CD4-positive, alpha-beta memory T cell (primary cell): ENCODE measurements around the gene KLHL35. TPM values are rescaled to one million over a fixed set of nuclear protein-coding genes. Genes with fewer than 3 reads are reported as not detected.
A peak's percentile ranks its signal among the peaks of the same experiment; 100 is the strongest.

ENCODE experiments used
- CTCF ChIA-PET: fragments of 350-600 bp; sonication (Branson Sonifier 250); formaldehyde crosslinking; loops from one replicate; lab custom pipeline; 2021; ENCODE audit warnings: inconsistent platforms; ENCODE audit not compliant: partially characterized antibody; lab: Charles Lee
- POLR2A ChIA-PET: fragments of 350-600 bp; sonication (Branson Sonifier 250); formaldehyde crosslinking; loops from one replicate; lab custom pipeline; 2021; ENCODE audit not compliant: partially characterized antibody; lab: Charles Lee
- DNase-seq, 5 donors: peaks; one replicate each; pipeline versions ENCODE4 v3.0.0 to v3.0.0-alpha.2; 2020 to 2022; ENCODE audit warnings: mixed read lengths in 1 of 5
- H3K27ac ChIP-seq: one replicate; pipeline ENCODE4 v1.7.0; 2013; ENCODE audit warnings: low read depth, low read length
- H3K27me3 ChIP-seq: 2 replicates; pipeline ENCODE4 v1.7.0; 2013; ENCODE audit warnings: mild to moderate bottlenecking, low read length, moderate library complexity; ENCODE audit not compliant: insufficient read depth
- H3K36me3 ChIP-seq: 2 replicates; pipeline ENCODE4 v1.7.0; 2013; ENCODE audit warnings: mild to moderate bottlenecking, low read length, moderate library complexity; ENCODE audit not compliant: insufficient read depth
- H3K4me1 ChIP-seq: 2 replicates; pipeline ENCODE4 v1.7.0; 2013; ENCODE audit warnings: mild to moderate bottlenecking, low read length, moderate library complexity; ENCODE audit not compliant: insufficient read depth
- H3K4me3 ChIP-seq, 2 donors: one replicate each; pipeline ENCODE4 v1.7.0; 2013; ENCODE audit warnings: low read length in 2 of 2, mild to moderate bottlenecking in 1 of 2
- H3K9me3 ChIP-seq, 2 donors: one replicate each; pipeline ENCODE4 v1.7.0; 2013; ENCODE audit warnings: low read length in 2 of 2, control low read depth in 1 of 2; ENCODE audit not compliant: control insufficient read depth in 1 of 2
- H3K27ac Mint-ChIP-seq, 7 donors: one replicate each; pipeline ENCODE4 v1.8.0; 2020 to 2021; ENCODE audit warnings: mixed read lengths in 7 of 7, mild to moderate bottlenecking in 6 of 7, inconsistent platforms in 3 of 7, moderate library complexity in 3 of 7
- H3K27me3 Mint-ChIP-seq, 2 donors: one replicate each; pipeline ENCODE4 v1.8.0; 2020 to 2021; ENCODE audit warnings: mixed read lengths in 2 of 2
- H3K36me3 Mint-ChIP-seq, 2 donors: one replicate each; pipeline ENCODE4 v1.8.0; 2020 to 2021; ENCODE audit warnings: mixed read lengths in 2 of 2, inconsistent platforms in 1 of 2, mild to moderate bottlenecking in 1 of 2
- H3K4me1 Mint-ChIP-seq, 4 donors: one replicate each; pipeline ENCODE4 v1.8.0; 2020 to 2021; ENCODE audit warnings: mixed read lengths in 4 of 4, mild to moderate bottlenecking in 1 of 4
- H3K4me3 Mint-ChIP-seq, 8 donors: one replicate each; pipeline ENCODE4 v1.8.0; 2020 to 2021; ENCODE audit warnings: mixed read lengths in 8 of 8, mild to moderate bottlenecking in 7 of 8, moderate library complexity in 6 of 8, inconsistent platforms in 3 of 8
- H3K9me3 Mint-ChIP-seq, 8 donors: one replicate each; pipeline ENCODE4 v1.8.0; 2020 to 2021; ENCODE audit warnings: mixed read lengths in 8 of 8, mild to moderate bottlenecking in 5 of 8, inconsistent platforms in 3 of 8, moderate library complexity in 1 of 8
- intact Hi-C: fragments of 100-400 bp; cut with micrococcal nuclease; formaldehyde crosslinking; loops from one replicate; pipeline ENCODE4 v1.15.1; 2023
- polyA plus RNA-seq, 2 donors: library from polyadenylated mRNA; unstranded; fragments of 300-500 nt; fragmentation: Illumina TruSeq; gene quantifications; one replicate each; pipeline ENCODE4 v1.2.3, GENCODE V29; 2021
- total RNA-seq, 2 experiments: library from RNA; stranded (reverse); gene quantifications; one replicate each; pipeline ENCODE4 v1.2.3, GENCODE V29; 2021

KLHL35 gene
- total and polyA plus RNA-seq, 4 experiments from 2014 or later, result 0.93 to 1.5 (median 1.3) TPM

- intact Hi-C loops, result no loop called here
- Histone ChIP-seq H3K27ac (no peak overlapping the region), H3K4me3 (no peak overlapping the region), H3K36me3 (no peaks in the 10 kb centered on the region), H3K4me1 (peaks cover 5% of the 10 kb centered on the region), H3K27me3 (no peaks in the 10 kb centered on the region), H3K9me3 (no peaks in the 10 kb centered on the region)
- peaks cover 0 to 7% (median 3%) of the 10 kb centered on the region in 4 donors for H3K4me1 Mint-ChIP-seq
- POLR2A ChIA-PET, result no interaction called here
- CTCF ChIA-PET, result interaction anchor here (1.9 kb wide), 1 partner anchor 82 kb away, joined by 19 read pairs; no protein-coding TSS in a partner anchor
- DNase-seq, result no peak
- no peak overlapping the region for H3K4me3 Mint-ChIP-seq
- H3K9me3 Mint-ChIP-seq, result no peaks in the 10 kb centered on the region
- peak overlapping the region in 1 of 7 donors; percentile 70 for H3K27ac Mint-ChIP-seq
- no peaks in the 10 kb centered on the region for H3K27me3 Mint-ChIP-seq
- H3K36me3 Mint-ChIP-seq, result peaks cover 10 to 31% of the 10 kb centered on the region in 2 donors
These were observed 16.8 kb upstream of the KLHL35 start for GRCh38 chr11:75449776-75450175.

DNA sequence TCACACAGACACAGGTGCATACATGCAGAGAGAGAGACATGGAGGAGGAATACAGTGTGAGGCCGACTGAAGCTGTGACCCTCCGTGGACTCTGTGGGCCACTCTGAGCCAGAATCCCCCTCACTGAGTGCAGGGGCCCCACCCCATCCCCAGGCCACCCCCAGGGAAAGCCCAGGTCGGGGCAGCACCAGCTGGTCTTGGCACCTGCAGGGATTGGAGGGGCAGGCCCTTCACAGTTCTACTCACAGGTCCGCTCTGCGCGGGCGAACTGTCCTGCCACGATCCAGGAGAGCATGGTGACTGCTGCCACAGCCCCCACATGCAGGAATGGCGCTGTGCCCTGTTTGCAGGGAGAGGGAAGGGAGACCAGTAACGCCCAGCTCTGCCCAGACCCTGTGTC lies 16.3 kb upstream of the KLHL35 start:
- Histone ChIP-seq H3K4me3 (no peak overlapping the region), H3K4me1 (peaks cover 5% of the 10 kb centered on the region), H3K36me3 (no peaks in the 10 kb centered on the region), H3K27ac (no peak overlapping the region), H3K9me3 (no peaks in the 10 kb centered on the region), H3K27me3 (no peaks in the 10 kb centered on the region)
- H3K4me3 Mint-ChIP-seq, result no peak overlapping the region
- intact Hi-C loops, result no loop called here
- no peak overlapping the region for H3K27ac Mint-ChIP-seq
- peaks cover 10 to 27% of the 10 kb centered on the region in 2 donors for H3K36me3 Mint-ChIP-seq
- DNase-seq, result no peak
- no peaks in the 10 kb centered on the region for H3K27me3 Mint-ChIP-seq
- ChIA-PET CTCF (interaction anchor here (1.9 kb wide), 1 partner anchor 83 kb away, joined by 19 read pairs; no protein-coding TSS in a partner anchor), POLR2A (no interaction called here)
- H3K9me3 Mint-ChIP-seq, result no peaks in the 10 kb centered on the region
- peaks cover 0 to 7% (median 3%) of the 10 kb centered on the region in 4 donors for H3K4me1 Mint-ChIP-seq

GRCh38 chr11:75447415-75447814 lies 14.4 kb upstream of the KLHL35 start:
- H3K4me3 Mint-ChIP-seq, result no peak overlapping the region
- ChIA-PET CTCF (interaction anchor here (8.3 kb wide), 1 partner anchor 85 kb away, joined by 301 read pairs; no protein-coding TSS in a partner anchor), POLR2A (no interaction called here)
- DNase-seq, result no peak
- intact Hi-C loops, result no loop called here
- no peaks in the 10 kb centered on the region for H3K27me3 ChIP-seq
- H3K27ac ChIP-seq, result no peak overlapping the region
- peaks cover 0 to 7% (median 3%) of the 10 kb centered on the region in 4 donors for H3K4me1 Mint-ChIP-seq
- H3K9me3 Mint-ChIP-seq, result no peaks in the 10 kb centered on the region
- H3K4me1 ChIP-seq, result peaks cover 5% of the 10 kb centered on the region
- H3K4me3 ChIP-seq, result no peak overlapping the region
- no peak overlapping the region for H3K27ac Mint-ChIP-seq
- H3K36me3 Mint-ChIP-seq, result peaks cover 7 to 24% of the 10 kb centered on the region in 2 donors
- no peaks in the 10 kb centered on the region for H3K27me3 Mint-ChIP-seq
- H3K9me3 ChIP-seq, result no peaks in the 10 kb centered on the region
- H3K36me3 ChIP-seq, result no peaks in the 10 kb centered on the region

- Mint-ChIP-seq H3K9me3 (no peaks in the 10 kb centered on the region), H3K36me3 (peaks cover 3 to 18% of the 10 kb centered on the region in 2 donors), H3K4me1 (peaks cover 0 to 7% (median 3%) of the 10 kb centered on the region in 4 donors), H3K27me3 (no peaks in the 10 kb centered on the region), H3K27ac (peak overlapping the region in 3 of 7 donors; percentile 29 to 45 (median 29)), H3K4me3 (no peak overlapping the region)
- Histone ChIP-seq H3K36me3 (no peaks in the 10 kb centered on the region), H3K27ac (no peak overlapping the region), H3K4me1 (peaks cover 5% of the 10 kb centered on the region), H3K27me3 (no peaks in the 10 kb centered on the region), H3K9me3 (no peaks in the 10 kb centered on the region), H3K4me3 (no peak overlapping the region)
- CTCF ChIA-PET, result interaction anchor here (0.6 to 8.3 kb wide), 34 partner anchors 10 to 169 kb away, joined by 3 to 301 read pairs (median 5); partner anchors contain the start of genes GDPD5 and KLHL35
- DNase-seq, result peak; percentile 54 to 72 (median 63)
- POLR2A ChIA-PET, result interaction anchor here (0.7 to 2.2 kb wide), 8 partner anchors 31 to 92 kb away, joined by 3 to 12 read pairs (median 4); partner anchors contain the start of gene GDPD5
- intact Hi-C loops, result loop anchor here (1.0 to 2.0 kb wide), 4 partner anchors 57 to 131 kb away; partner anchors contain the start of gene GDPD5
These were observed 12.4 kb upstream of the KLHL35 start for GRCh38 chr11:75445315-75445953.

GRCh38 chr11:75443043-75443442 lies 10.0 kb upstream of the KLHL35 start:
- Histone ChIP-seq H3K36me3 (peaks cover 4% of the 10 kb centered on the region), H3K27me3 (no peaks in the 10 kb centered on the region), H3K4me1 (peaks cover 5% of the 10 kb centered on the region), H3K27ac (no peak overlapping the region), H3K4me3 (no peak overlapping the region), H3K9me3 (no peaks in the 10 kb centered on the region)
- no peak overlapping the region for H3K27ac Mint-ChIP-seq
- no peaks in the 10 kb centered on the region for H3K9me3 Mint-ChIP-seq
- no peaks in the 10 kb centered on the region for H3K27me3 Mint-ChIP-seq
- H3K36me3 Mint-ChIP-seq, result peaks cover 10 to 30% of the 10 kb centered on the region in 2 donors
- POLR2A ChIA-PET, result no interaction called here
- intact Hi-C loops, result no loop called here
- no peak overlapping the region for H3K4me3 Mint-ChIP-seq
- no peak for DNase-seq
- peaks cover 0 to 7% (median 3%) of the 10 kb centered on the region in 4 donors for H3K4me1 Mint-ChIP-seq
- CTCF ChIA-PET, result interaction anchor here (1.0 to 8.3 kb wide), 8 partner anchors 34 to 133 kb away, joined by 4 to 301 read pairs (median 22); partner anchors contain the start of gene GDPD5

DNA sequence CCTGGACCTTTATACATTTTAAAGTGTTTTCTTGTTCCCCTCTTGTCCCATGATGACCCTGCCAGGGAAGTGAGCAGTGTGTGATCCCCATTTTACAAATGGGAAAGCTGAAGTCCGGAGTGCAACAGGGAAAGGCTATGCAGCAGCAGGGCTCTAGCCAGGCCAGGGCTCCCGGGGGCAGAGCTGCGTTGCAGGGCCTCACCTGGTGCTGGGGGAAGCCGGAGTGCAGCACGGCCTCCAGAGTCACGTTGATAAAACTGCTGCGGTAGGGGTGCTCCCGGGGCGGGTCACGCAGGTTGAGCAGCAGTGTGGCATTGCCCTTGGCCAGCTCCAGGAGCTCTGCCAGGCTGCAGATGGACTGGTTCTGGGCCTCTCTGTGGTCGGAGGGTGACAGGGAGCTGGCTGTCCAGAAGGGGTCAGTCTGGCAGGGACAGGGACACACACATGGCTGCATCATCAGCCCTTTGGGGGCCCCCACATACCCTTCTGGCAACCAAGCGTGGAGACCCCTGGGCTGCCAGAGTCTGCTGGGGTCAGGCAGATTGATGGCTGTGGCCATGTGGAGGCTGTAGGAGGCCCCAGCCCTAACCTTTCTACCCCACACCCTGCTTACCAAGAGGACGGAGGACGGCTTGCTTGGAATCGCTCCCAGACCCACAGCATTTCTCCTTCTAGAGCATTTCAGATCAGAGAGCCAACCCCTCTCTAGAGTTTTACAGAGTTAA lies 9.3 kb upstream of the KLHL35 start:
- CTCF ChIA-PET, result interaction anchor here (4.6 to 8.3 kb wide), 3 partner anchors 53 to 134 kb away, joined by 28 to 301 read pairs (median 36); no protein-coding TSS in a partner anchor
- Mint-ChIP-seq H3K4me1 (peaks cover 0 to 7% (median 3%) of the 10 kb centered on the region in 4 donors), H3K27me3 (no peaks in the 10 kb centered on the region), H3K27ac (no peak overlapping the region), H3K9me3 (no peaks in the 10 kb centered on the region), H3K4me3 (no peak overlapping the region), H3K36me3 (peaks cover 16 to 32% of the 10 kb centered on the region in 2 donors)
- H3K4me3 ChIP-seq, result no peak overlapping the region
- POLR2A ChIA-PET, result interaction anchor here (1.1 kb wide), 1 partner anchor 83 kb away, joined by 3 read pairs; the partner anchor contains the start of gene GDPD5
- DNase-seq, result no peak
- peaks cover 4% of the 10 kb centered on the region for H3K36me3 ChIP-seq
- peaks cover 5% of the 10 kb centered on the region for H3K4me1 ChIP-seq
- no peaks in the 10 kb centered on the region for H3K9me3 ChIP-seq
- intact Hi-C loops, result no loop called here
- H3K27ac ChIP-seq, result no peak overlapping the region
- H3K27me3 ChIP-seq, result no peaks in the 10 kb centered on the region

GRCh38 chr11:75441804-75442132 lies 8.8 kb upstream of the KLHL35 start:
- Histone ChIP-seq H3K9me3 (no peaks in the 10 kb centered on the region), H3K4me1 (peaks cover 5% of the 10 kb centered on the region), H3K4me3 (no peak overlapping the region), H3K27me3 (no peaks in the 10 kb centered on the region), H3K36me3 (peaks cover 4% of the 10 kb centered on the region), H3K27ac (no peak overlapping the region)
- Mint-ChIP-seq H3K27ac (no peak overlapping the region), H3K27me3 (no peaks in the 10 kb centered on the region), H3K4me3 (no peak overlapping the region), H3K4me1 (peaks cover 0 to 7% (median 3%) of the 10 kb centered on the region in 4 donors), H3K9me3 (no peaks in the 10 kb centered on the region), H3K36me3 (peaks cover 16 to 34% of the 10 kb centered on the region in 2 donors)
- no peak for DNase-seq
- POLR2A ChIA-PET, result interaction anchor here (1.1 kb wide), 1 partner anchor 84 kb away, joined by 3 read pairs; the partner anchor contains the start of gene GDPD5
- CTCF ChIA-PET, result interaction anchor here (5.7 to 8.3 kb wide), 2 partner anchors 52 to 91 kb away, joined by 36 to 301 read pairs; no protein-coding TSS in a partner anchor
- intact Hi-C loops, result no loop called here
